ENCODE results near the gene TMEM176A.

- no peak for TF ChIP-seq CTCF (IDR thresholded peaks at IDR 0.05; ENCODE audit: insufficient read depth, low read length, poor library complexity, severe bottlenecking)
- TF ChIP-seq EZH2phosphoT487 (conservative IDR thresholded peaks at IDR 0.05; ENCODE audit: low read length), result no peak
These were observed 45.0 kb upstream of the TMEM176A start for GRCh38 chr7:150755473-150756099.
